Measurements from ENCODE around the gene INTS11.
"Not testable (repeated sequence)": the region's sequence is repeated elsewhere in the genome, so short reads cannot be mapped to it uniquely, and the experiment has no call there.

Gene INTS11

GRCh38 chr1:1324524-1325287, at the start of gene INTS11, which contains the start of gene CPTP:
Gene INTS11, minus strand, starts transcription at chr1:1324660. Its CDS starts 52 bp downstream, at chr1:1324608.
Gene CPTP, plus strand, starts transcription at chr1:1324802. Its CDS starts 2,109 bp downstream, at chr1:1326911.
- DNase-seq (ENCODE audit: low spot score): peak; percentile 92

- peak; percentile 34 for DNase-seq (ENCODE audit: low spot score)
Measured at GRCh38 chr1:1373815-1374588, 49.5 kb upstream of the INTS11 start.

- DNase-seq (ENCODE audit: low spot score): no peak
Measured at GRCh38 chr1:1373051-1373814, 48.8 kb upstream of the INTS11 start.

GRCh38 chr1:1371746-1372711, 47.6 kb upstream of the INTS11 start:
- DNase-seq (ENCODE audit: low spot score): peak; percentile 35

GRCh38 chr1:1371364-1371745, 46.9 kb upstream of the INTS11 start:
- DNase-seq (ENCODE audit: low spot score): no peak

GRCh38 chr1:1370771-1371300, 46.4 kb upstream of the INTS11 start:
- DNase-seq (ENCODE audit: low spot score): no peak

GRCh38 chr1:1370094-1370493, 45.6 kb upstream of the INTS11 start:
- DNase-seq (ENCODE audit: low spot score): not testable (repeated sequence)

- DNase-seq (ENCODE audit: low spot score): no peak
Measured at GRCh38 chr1:1367315-1367714, 42.9 kb upstream of the INTS11 start.

- DNase-seq (ENCODE audit: low spot score): no peak
Measured at GRCh38 chr1:1366699-1367066, 42.2 kb upstream of the INTS11 start.

- DNase-seq (ENCODE audit: low spot score): no peak
Measured at GRCh38 chr1:1365875-1366698, 41.6 kb upstream of the INTS11 start.

GRCh38 chr1:1364266-1364665, 39.8 kb upstream of the INTS11 start:
- no peak for DNase-seq (ENCODE audit: low spot score)

- no peak for DNase-seq (ENCODE audit: low spot score)
Measured at GRCh38 chr1:1361982-1362423, 37.5 kb upstream of the INTS11 start.

- no peak for DNase-seq (ENCODE audit: low spot score)
Measured at GRCh38 chr1:1361233-1361981, 36.9 kb upstream of the INTS11 start.

GRCh38 chr1:1360506-1361169, 36.2 kb upstream of the INTS11 start:
- DNase-seq (ENCODE audit: low spot score): peak; percentile 62

GRCh38 chr1:1359664-1360468, 35.4 kb upstream of the INTS11 start:
- DNase-seq (ENCODE audit: low spot score): no peak

GRCh38 chr1:1359308-1359663, 34.8 kb upstream of the INTS11 start:
- no peak for DNase-seq (ENCODE audit: low spot score)

- no peak for DNase-seq (ENCODE audit: low spot score)
Measured at GRCh38 chr1:1358433-1359271, 34.2 kb upstream of the INTS11 start, which contains the start of gene MXRA8. Gene MXRA8, minus strand, starts transcription at chr1:1358555. Its CDS starts 51 bp downstream, at chr1:1358504.

Data from RKO (cell line).